ENCODE data around the gene TRIM56.
"Not testable (repeated sequence)": the region's sequence is repeated elsewhere in the genome, so short reads cannot be mapped to it uniquely, and the experiment has no call there.

TRIM56 gene

DNA sequence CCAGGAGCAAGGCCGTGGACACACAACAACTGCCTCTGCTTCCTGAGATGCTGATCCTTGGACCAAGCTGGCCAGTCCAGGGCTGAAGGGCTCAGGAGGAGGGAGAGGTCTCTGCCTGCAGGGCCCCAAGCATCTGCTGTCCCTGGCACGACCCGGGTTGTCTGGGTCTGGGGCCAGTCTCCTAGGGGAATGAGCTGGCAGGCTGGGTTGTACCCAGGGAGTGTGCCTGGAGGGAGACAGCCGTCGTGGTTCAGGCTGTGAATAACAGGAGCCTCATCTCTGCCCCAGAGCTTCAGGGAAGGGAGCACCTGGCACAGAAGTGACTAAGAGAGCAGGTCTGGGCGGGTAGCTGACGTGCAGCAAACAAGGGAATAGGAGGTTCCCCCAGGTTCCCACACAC, 23.7 kb downstream of the TRIM56 start:
- Histone ChIP-seq H3K4me3 (replicated peaks; ENCODE audit: low read depth, low read length) (no peak overlapping the region), H3K27me3 (replicated peaks; ENCODE audit: control insufficient read depth, insufficient read depth, low read length) (no peaks in the 10 kb centered on the region), H3K36me3 (ENCODE audit: control insufficient read depth, insufficient read depth, low read length) (no peaks in the 10 kb centered on the region)
- DNase-seq (ENCODE audit: extremely low read depth, insufficient read length): no peak
- TF ChIP-seq, protein P1, sequence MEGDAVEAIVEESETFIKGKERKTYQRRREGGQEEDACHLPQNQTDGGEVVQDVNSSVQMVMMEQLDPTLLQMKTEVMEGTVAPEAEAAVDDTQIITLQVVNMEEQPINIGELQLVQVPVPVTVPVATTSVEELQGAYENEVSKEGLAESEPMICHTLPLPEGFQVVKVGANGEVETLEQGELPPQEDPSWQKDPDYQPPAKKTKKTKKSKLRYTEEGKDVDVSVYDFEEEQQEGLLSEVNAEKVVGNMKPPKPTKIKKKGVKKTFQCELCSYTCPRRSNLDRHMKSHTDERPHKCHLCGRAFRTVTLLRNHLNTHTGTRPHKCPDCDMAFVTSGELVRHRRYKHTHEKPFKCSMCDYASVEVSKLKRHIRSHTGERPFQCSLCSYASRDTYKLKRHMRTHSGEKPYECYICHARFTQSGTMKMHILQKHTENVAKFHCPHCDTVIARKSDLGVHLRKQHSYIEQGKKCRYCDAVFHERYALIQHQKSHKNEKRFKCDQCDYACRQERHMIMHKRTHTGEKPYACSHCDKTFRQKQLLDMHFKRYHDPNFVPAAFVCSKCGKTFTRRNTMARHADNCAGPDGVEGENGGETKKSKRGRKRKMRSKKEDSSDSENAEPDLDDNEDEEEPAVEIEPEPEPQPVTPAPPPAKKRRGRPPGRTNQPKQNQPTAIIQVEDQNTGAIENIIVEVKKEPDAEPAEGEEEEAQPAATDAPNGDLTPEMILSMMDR (IDR thresholded peaks at IDR 0.05; ENCODE audit: insufficient read depth, low read length, poor library complexity, severe bottlenecking): no peak

DNA sequence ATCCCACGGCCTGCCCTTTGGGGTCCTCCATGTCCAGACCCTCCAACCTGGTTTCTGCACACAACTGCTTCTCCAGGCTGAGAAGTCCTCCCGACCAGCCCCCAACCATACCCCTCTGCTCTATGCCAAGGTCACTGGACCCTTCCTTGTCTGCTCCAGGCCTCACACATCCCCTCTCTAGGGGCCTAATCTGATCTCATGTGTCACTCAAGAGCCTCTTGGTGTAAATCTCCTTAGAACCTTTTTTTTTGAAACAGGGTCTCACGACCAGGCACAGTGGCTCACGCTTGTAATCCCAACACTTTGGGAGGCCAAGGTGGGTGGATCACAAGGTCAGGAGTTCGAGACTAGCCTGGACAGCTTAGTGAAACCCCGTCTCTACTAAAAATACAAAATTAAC, 24.1 kb downstream of the TRIM56 start:
- Histone ChIP-seq H3K4me3 (replicated peaks; ENCODE audit: low read depth, low read length) (no peak overlapping the region), H3K27me3 (replicated peaks; ENCODE audit: control insufficient read depth, insufficient read depth, low read length) (no peaks in the 10 kb centered on the region)

DNA sequence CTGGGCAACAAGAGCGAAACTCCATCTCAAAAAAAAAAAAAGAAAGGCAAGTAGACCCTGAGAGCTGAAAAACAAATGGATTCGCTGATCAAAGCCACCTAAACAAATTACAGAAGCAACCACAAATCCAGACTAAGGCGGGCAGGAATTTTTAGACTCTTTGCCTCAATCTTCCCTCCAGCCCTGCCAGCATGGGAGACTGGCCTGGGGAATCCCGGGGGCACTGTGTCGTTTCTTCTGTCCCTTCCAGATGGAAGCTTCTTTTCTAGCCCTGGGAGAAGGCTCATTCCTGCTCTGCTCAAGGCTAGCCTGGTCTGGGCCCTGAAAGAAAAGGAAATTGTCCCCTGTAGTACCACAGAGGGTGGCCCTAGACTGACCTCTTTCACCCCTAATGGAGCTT, 26.0 kb downstream of the TRIM56 start:
- Histone ChIP-seq H3K36me3 (ENCODE audit: control insufficient read depth, insufficient read depth, low read length) (no peaks in the 10 kb centered on the region), H3K4me3 (replicated peaks; ENCODE audit: low read depth, low read length) (no peak overlapping the region), H3K27me3 (replicated peaks; ENCODE audit: control insufficient read depth, insufficient read depth, low read length) (no peaks in the 10 kb centered on the region)
- TF ChIP-seq, protein P1 (IDR thresholded peaks at IDR 0.05; ENCODE audit: insufficient read depth, low read length, poor library complexity, severe bottlenecking): no peak
- no peak for DNase-seq (ENCODE audit: extremely low read depth, insufficient read length)

More for the DNA sequence above, 24.1 kb downstream of the TRIM56 start:
- TF ChIP-seq, protein P1 (IDR thresholded peaks at IDR 0.05; ENCODE audit: insufficient read depth, low read length, poor library complexity, severe bottlenecking): no peak
- H3K36me3 ChIP-seq (ENCODE audit: control insufficient read depth, insufficient read depth, low read length): no peaks in the 10 kb centered on the region
- DNase-seq (ENCODE audit: extremely low read depth, insufficient read length): no peak

DNA sequence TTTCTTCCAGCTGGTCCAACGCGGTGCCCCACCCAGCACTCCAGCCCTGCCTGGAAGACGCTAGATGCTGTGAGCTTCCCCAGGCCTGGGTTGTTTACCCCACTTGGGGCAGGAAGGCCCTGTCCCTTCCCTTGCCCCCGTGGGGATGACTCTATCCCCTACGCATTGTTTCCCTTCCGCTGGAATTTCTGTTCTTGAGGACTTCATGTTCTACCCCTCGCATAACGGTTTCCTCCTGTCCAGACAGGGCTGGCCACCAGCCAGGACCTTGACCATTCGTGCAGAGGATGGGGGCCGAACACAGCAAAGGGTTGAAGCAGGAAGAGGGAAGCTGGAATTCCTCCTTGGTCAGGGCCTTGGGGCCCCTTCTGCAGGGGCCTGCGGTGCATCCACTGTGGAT, 27.0 kb downstream of the TRIM56 start:
- Histone ChIP-seq H3K4me3 (replicated peaks; ENCODE audit: low read depth, low read length) (no peak overlapping the region), H3K27me3 (replicated peaks; ENCODE audit: control insufficient read depth, insufficient read depth, low read length) (no peaks in the 10 kb centered on the region), H3K36me3 (ENCODE audit: control insufficient read depth, insufficient read depth, low read length) (no peaks in the 10 kb centered on the region)
- DNase-seq (ENCODE audit: extremely low read depth, insufficient read length): no peak
- TF ChIP-seq, protein P1 (IDR thresholded peaks at IDR 0.05; ENCODE audit: insufficient read depth, low read length, poor library complexity, severe bottlenecking): no peak

DNA sequence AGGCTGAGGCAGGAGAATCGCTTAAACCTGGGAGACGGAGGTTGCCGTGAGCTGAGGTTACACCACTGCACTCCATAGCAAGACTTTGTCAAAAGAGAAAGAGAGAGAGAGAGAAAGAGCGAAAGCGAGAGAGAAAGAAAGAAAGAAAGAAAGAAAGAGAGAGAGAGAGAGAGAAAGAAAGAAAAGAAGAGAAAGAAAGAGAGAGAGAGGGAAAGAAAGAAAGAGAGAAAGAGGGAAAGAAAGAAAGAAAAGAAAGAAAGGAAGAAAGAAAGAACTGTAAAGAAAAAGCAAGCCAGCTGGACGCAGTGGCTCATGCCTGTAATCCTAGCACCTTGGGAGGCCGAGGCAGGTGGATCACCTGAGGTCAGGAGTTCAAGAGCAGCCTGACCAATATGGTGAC, 27.9 kb downstream of the TRIM56 start:
- not testable (repeated sequence) for H3K27me3 ChIP-seq (replicated peaks; ENCODE audit: control insufficient read depth, insufficient read depth, low read length); H3K36me3 ChIP-seq (ENCODE audit: control insufficient read depth, insufficient read depth, low read length); DNase-seq (ENCODE audit: extremely low read depth, insufficient read length); H3K4me3 ChIP-seq (replicated peaks; ENCODE audit: low read depth, low read length)

DNA sequence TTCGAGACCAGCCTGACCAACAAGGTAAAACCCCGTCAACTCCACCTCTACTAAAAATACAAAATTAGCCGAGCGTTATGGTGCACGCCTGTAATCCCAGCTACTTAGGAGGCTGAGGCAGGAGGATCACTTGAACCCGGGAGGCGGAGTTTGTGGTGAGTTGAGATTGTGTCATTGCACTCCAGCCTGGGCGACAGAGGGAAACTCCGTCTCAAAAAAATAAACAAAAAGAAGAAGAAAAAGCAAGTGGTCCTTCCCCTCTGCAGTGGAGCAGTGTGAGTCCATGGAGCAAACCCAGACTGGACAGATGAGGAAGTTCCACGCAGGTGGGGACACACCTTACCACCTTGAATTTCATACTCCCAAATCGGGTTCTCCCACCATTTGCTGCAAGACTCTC, 28.6 kb downstream of the TRIM56 start:
- no peak for DNase-seq (ENCODE audit: extremely low read depth, insufficient read length)
- TF ChIP-seq, protein P1 (IDR thresholded peaks at IDR 0.05; ENCODE audit: insufficient read depth, low read length, poor library complexity, severe bottlenecking): no peak
- H3K27me3 ChIP-seq (replicated peaks; ENCODE audit: control insufficient read depth, insufficient read depth, low read length): no peaks in the 10 kb centered on the region
- H3K36me3 ChIP-seq (ENCODE audit: control insufficient read depth, insufficient read depth, low read length): no peaks in the 10 kb centered on the region
- H3K4me3 ChIP-seq (replicated peaks; ENCODE audit: low read depth, low read length): no peak overlapping the region

Data from GM06990 (cell line).